Activated CD8-positive, alpha-beta memory T cell treated with anti-CD3 and anti-CD28 coated beads for 36 hours (primary cell): ENCODE data around the gene PDXK. TPM values are rescaled to one million over a fixed set of nuclear protein-coding genes. Genes with fewer than 3 reads are reported as not detected.

Experiments
- CTCF ChIA-PET: fragments of 350-600 bp; sonication (Branson Sonifier 250); formaldehyde crosslinking; loops from one replicate; lab custom pipeline; 2021; ENCODE audit warnings: antibody characterized with exemption; lab: Charles Lee
- POLR2A ChIA-PET: fragments of 350-600 bp; sonication (Branson Sonifier 250); formaldehyde crosslinking; loops from one replicate; lab custom pipeline; 2021; ENCODE audit warnings: antibody characterized with exemption; lab: Charles Lee
- total RNA-seq, 2 experiments: library from RNA; stranded (reverse); gene quantifications; one replicate each; pipeline ENCODE4 v1.2.3, GENCODE V29; 2021

PDXK gene
- total RNA-seq, 2 experiments from 2014 or later: 113 to 115 TPM

- CTCF ChIA-PET: no interaction called here
- POLR2A ChIA-PET: no interaction called here
These were observed 36.2 kb downstream of the PDXK start for GRCh38 chr21:43754948-43755781.

GRCh38 chr21:43755820-43756594, 37.1 kb downstream of the PDXK start:
- ChIA-PET POLR2A (no interaction called here), CTCF (no interaction called here)

GRCh38 chr21:43757601-43758000, 38.7 kb downstream of the PDXK start:
- POLR2A ChIA-PET: no interaction called here
- CTCF ChIA-PET: no interaction called here

GRCh38 chr21:43758111-43758641, 39.2 kb downstream of the PDXK start:
- ChIA-PET CTCF (no interaction called here), POLR2A (no interaction called here)

GRCh38 chr21:43758811-43759210, 39.9 kb downstream of the PDXK start:
- CTCF ChIA-PET: interaction anchor here (0.5 kb wide), 1 partner anchor 75 kb away, joined by 3 read pairs; no protein-coding TSS in a partner anchor
- POLR2A ChIA-PET: no interaction called here

- ChIA-PET CTCF (no interaction called here), POLR2A (no interaction called here)
These were observed 40.7 kb downstream of the PDXK start for GRCh38 chr21:43759651-43760050.

GRCh38 chr21:43760391-43760958, 41.5 kb downstream of the PDXK start:
- CTCF ChIA-PET: no interaction called here
- POLR2A ChIA-PET: no interaction called here

GRCh38 chr21:43761886-43762285, 43.0 kb downstream of the PDXK start:
- ChIA-PET CTCF (interaction anchor here (0.8 kb wide), 1 partner anchor 10 kb away, joined by 3 read pairs; no protein-coding TSS in a partner anchor), POLR2A (no interaction called here)

- ChIA-PET POLR2A (no interaction called here), CTCF (no interaction called here)
These were observed 43.6 kb downstream of the PDXK start for GRCh38 chr21:43762303-43763128.

GRCh38 chr21:43763901-43764523, 45.1 kb downstream of the PDXK start:
- ChIA-PET CTCF (interaction anchor here (0.5 to 0.6 kb wide), 2 partner anchors 13 to 1129 kb away, joined by 4 to 5 read pairs; no protein-coding TSS in a partner anchor), POLR2A (no interaction called here)

GRCh38 chr21:43764576-43765495, 45.9 kb downstream of the PDXK start:
- CTCF ChIA-PET: interaction anchor here (0.6 kb wide), 2 partner anchors 67 to 225 kb away, joined by 3 read pairs; no protein-coding TSS in a partner anchor
- POLR2A ChIA-PET: no interaction called here

GRCh38 chr21:43766734-43767497, 48.0 kb downstream of the PDXK start:
- CTCF ChIA-PET: no interaction called here
- POLR2A ChIA-PET: no interaction called here

- ChIA-PET POLR2A (no interaction called here), CTCF (no interaction called here)
These were observed 48.6 kb downstream of the PDXK start for GRCh38 chr21:43767498-43767983.

GRCh38 chr21:43767984-43768867, 49.3 kb downstream of the PDXK start:
- ChIA-PET CTCF (no interaction called here), POLR2A (no interaction called here)

GRCh38 chr21:43768868-43769167, 49.9 kb downstream of the PDXK start:
- POLR2A ChIA-PET: no interaction called here
- CTCF ChIA-PET: no interaction called here
